ENCODE data around the gene TGFBI.

GRCh38 chr5:136076067-136076466 lies 47.3 kb downstream of the TGFBI start:
- TF ChIP-seq CTCF (IDR thresholded peaks at IDR 0.05; ENCODE audit: low read length) (no peak), EZH2 (IDR thresholded peaks at IDR 0.05; ENCODE audit: borderline replicate concordance, low read length) (no peak)

Measured in OCI-LY1 (cell line).